NB4 (cell line): ENCODE data around the gene TNFRSF1A.

Experiments
- CTCF ChIP-seq: IDR thresholded peaks from one replicate; pipeline ENCODE4 v1.5.1; 2012; ENCODE audit warnings: low read depth, low read length
- MYC ChIP-seq: IDR thresholded peaks from 2 replicates; pipeline ENCODE4 v1.6.1; 2011; ENCODE audit warnings: low read depth, low read length
- POLR2A ChIP-seq: IDR thresholded peaks from 2 replicates; pipeline ENCODE4 v1.6.1; 2011; ENCODE audit warnings: mild to moderate bottlenecking; ENCODE audit not compliant: insufficient read length; ENCODE audit errors: extremely low read depth
- TF ChIP-seq, protein P1 (sequence below): IDR thresholded peaks from 2 replicates; pipeline ENCODE4 v1.6.1; 2011; ENCODE audit warnings: low read depth, low read length

GRCh38 chr12:6315184-6315583 lies 26.7 kb downstream of the TNFRSF1A start:
- TF ChIP-seq CTCF (no peak), POLR2A (no peak), MYC (no peak)
- TF ChIP-seq, protein P1, sequence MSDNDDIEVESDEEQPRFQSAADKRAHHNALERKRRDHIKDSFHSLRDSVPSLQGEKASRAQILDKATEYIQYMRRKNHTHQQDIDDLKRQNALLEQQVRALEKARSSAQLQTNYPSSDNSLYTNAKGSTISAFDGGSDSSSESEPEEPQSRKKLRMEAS = no peak
